GM12864 (cell line): ENCODE results near the gene ZFP69B.

Experiments
- DNase-seq: peaks from one replicate; pipeline ENCODE4 v3.0.0-alpha.2; 2011; ENCODE audit warnings: low read depth
- H3K4me3 ChIP-seq: 2 replicates; pipeline ENCODE4 v1.5.1; 2011; ENCODE audit warnings: mild to moderate bottlenecking, low read depth, low read length, control low read depth
- TF ChIP-seq, protein P1 (sequence below): IDR thresholded peaks from 2 replicates; pipeline ENCODE4 v1.5.1; 2011; ENCODE audit warnings: low read depth, mild to moderate bottlenecking, moderate library complexity, low read length, control low read depth, inconsistent platforms; ENCODE audit errors: missing control alignments

Gene ZFP69B

GRCh38 chr1:40422630-40423263 is 27.5 kb upstream of the ZFP69B start:
- H3K4me3 ChIP-seq, result no peak overlapping the region
- TF ChIP-seq, protein P1, sequence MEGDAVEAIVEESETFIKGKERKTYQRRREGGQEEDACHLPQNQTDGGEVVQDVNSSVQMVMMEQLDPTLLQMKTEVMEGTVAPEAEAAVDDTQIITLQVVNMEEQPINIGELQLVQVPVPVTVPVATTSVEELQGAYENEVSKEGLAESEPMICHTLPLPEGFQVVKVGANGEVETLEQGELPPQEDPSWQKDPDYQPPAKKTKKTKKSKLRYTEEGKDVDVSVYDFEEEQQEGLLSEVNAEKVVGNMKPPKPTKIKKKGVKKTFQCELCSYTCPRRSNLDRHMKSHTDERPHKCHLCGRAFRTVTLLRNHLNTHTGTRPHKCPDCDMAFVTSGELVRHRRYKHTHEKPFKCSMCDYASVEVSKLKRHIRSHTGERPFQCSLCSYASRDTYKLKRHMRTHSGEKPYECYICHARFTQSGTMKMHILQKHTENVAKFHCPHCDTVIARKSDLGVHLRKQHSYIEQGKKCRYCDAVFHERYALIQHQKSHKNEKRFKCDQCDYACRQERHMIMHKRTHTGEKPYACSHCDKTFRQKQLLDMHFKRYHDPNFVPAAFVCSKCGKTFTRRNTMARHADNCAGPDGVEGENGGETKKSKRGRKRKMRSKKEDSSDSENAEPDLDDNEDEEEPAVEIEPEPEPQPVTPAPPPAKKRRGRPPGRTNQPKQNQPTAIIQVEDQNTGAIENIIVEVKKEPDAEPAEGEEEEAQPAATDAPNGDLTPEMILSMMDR, result no peak
- no peak for DNase-seq

DNA sequence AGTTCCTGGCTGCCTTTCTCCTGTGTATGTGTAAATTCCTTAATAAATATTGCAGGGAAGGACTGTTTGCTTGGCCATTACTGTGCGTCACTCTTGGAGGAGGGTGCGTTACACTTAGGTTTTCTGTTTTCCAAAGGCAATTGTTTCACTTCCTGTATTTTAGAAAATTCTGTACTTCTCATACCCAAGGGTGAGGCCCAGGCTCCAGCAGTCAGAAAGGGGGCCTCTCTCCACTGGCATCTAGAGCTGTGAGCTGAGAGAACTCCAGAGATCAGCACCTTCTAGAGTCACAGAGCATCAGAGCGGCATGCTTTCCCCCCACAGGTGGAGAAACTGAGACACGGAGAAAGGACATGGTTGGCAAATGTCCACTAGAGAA is 27.0 kb upstream of the ZFP69B start:
- no peak for DNase-seq
- TF ChIP-seq, protein P1, result no peak
- no peak overlapping the region for H3K4me3 ChIP-seq

DNA sequence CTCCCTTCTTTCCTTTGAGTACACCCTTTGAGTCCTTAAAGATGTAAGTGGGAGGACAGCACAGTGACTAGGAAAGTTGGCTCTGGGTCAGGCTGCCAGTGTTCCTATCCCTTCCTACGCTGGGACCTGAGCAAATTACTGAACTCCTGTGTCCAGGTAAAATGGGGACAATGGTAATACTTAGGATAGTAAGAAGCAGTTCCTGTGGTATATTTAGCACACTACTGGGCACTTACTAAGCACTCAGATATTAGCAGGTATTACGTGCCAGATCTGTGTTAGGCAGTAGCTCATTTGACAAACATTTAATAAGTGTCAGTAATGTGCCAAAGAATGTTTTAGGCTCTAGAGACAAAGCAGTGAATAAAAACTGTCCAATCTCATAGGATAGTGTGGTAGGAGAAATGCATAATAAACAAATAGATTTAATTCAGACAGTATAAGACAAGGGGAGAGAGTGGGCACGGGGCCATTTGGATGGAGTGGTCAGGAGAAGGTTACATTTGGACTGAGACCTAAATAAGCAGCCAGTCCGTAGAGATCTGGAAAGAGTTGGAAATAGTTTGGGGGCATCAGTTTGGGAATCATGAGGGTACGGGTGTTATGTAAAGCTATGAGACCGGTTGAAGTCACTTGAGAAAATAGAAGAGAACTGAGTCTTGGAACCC is 26.2 kb upstream of the ZFP69B start:
- no peak overlapping the region for H3K4me3 ChIP-seq
- TF ChIP-seq, protein P1, result no peak
- no peak for DNase-seq

GRCh38 chr1:40425198-40425597 is 25.1 kb upstream of the ZFP69B start:
- DNase-seq, result no peak

DNA sequence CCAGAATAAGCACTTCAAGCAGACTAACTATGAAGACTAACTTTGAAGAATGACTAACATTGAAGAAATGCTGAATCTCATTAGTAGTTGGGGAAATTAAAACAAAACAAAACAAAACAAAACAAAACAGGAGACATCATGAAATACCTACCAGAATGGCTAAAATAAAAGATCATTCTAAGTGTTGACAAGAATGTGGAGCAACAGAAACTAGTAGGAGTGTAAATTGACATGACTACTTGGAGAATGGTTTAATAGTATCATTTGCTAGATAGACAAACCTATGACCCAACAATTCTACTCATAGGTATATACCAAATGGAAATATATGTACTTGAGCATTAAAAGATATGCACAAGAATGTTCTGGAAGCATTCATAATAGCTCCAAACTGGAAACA is 18.9 kb upstream of the ZFP69B start:
- DNase-seq, result no peak
- no peak overlapping the region for H3K4me3 ChIP-seq
- TF ChIP-seq, protein P1, result no peak

More at GRCh38 chr1:40425198-40425597, 25.1 kb upstream of the ZFP69B start:
- TF ChIP-seq, protein P1, result no peak
- no peak overlapping the region for H3K4me3 ChIP-seq

DNA sequence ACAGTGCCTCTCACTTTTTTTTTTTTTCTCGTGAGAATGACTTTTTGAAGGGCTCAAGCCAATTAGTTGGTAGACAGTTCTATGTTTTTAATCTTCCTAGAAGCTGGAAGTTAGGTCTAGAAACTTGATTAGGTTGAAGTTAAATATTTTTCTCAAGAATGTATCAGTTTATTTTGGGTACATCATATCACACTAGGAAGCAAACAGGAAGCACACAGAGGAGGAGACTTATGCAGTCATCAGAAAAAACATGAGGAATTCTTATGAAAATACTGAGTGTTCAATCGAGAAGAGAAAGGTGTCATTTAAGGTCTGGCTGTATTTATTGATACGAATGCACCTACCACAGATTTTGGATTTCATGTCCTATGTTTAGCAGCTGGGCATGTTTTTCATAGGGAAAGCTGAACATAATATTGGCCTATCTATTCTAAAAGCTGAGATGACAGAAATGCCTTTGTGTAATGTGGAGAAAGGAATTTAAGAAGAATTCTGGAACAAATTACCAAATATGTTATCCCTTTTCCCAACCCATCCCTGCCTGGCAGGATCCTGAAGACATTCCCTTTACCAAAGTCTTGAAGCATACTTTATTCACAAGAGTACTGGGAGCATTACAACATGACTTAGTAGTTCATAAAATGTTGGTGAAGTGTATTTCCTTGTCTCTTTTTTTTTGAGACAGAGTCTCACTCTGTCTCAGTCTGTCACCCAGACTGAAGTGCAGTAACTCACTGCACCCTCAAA is 17.5 kb upstream of the ZFP69B start:
- DNase-seq, result no peak
- H3K4me3 ChIP-seq, result no peak overlapping the region
- TF ChIP-seq, protein P1, result no peak

DNA sequence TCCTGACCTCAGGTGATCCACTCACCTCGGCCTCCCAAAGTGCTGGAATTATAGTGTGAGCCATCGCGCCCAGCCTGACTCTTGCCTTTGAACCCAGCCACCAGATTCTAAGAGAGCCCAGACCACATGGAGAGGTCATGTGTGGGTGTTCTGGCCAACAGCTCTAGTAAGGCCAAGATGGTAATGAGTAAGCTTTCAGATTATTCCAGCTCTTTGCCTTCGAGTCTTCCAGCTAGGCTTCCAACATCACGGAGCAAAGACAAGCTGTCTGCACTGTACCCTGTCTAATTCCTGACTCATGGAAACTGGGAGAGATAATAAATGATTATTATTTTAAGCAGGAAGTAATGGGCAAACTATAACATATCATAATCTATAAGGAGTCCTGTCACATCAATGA is 14.8 kb upstream of the ZFP69B start:
- no peak for DNase-seq
- no peak overlapping the region for H3K4me3 ChIP-seq
- TF ChIP-seq, protein P1, result no peak
